Neural cell (in vitro differentiated cells): ENCODE results near the gene FBLN5. TPM values are rescaled to one million over a fixed set of nuclear protein-coding genes. Genes with fewer than 3 reads are reported as not detected.
"Not testable (repeated sequence)": the region's sequence is repeated elsewhere in the genome, so short reads cannot be mapped to it uniquely, and the experiment has no call there.

Experiments
- H2AFZ ChIP-seq: fragments of 200-600, 300-800 bp; sonication (generic), shearing (Covaris generic); 2 replicates; pipeline ENCODE4 v1.6.0; 2014; ENCODE audit warnings: low read depth, mild to moderate bottlenecking, antibody characterized with exemption, low read length, moderate library complexity
- H3F3A ChIP-seq: fragments of 200-600 bp; shearing (Covaris generic); 2 replicates; pipeline ENCODE4 v1.6.1; 2016; ENCODE audit warnings: mild to moderate bottlenecking, moderate library complexity, mixed read lengths, antibody characterized with exemption, low read length; ENCODE audit not compliant: insufficient read depth, poor library complexity, severe bottlenecking
- H3K27ac ChIP-seq: fragments of 200-600, 300-800 bp; sonication (generic), shearing (Covaris generic); 2 replicates; pipeline ENCODE4 v1.5.1; 2014; ENCODE audit warnings: mild to moderate bottlenecking, low read length, moderate library complexity
- H3K27me3 ChIP-seq: fragments of 300-800, 200-600 bp; sonication (generic), shearing (Covaris generic); 2 replicates; pipeline ENCODE4 v1.6.0; 2014; ENCODE audit warnings: mild to moderate bottlenecking, low read depth, low read length, moderate library complexity; ENCODE audit not compliant: insufficient read depth
- H3K36me3 ChIP-seq: fragments of 300-800, 200-600 bp; sonication (generic), shearing (Covaris generic); 2 replicates; pipeline ENCODE4 v1.5.1; 2014; ENCODE audit warnings: mild to moderate bottlenecking, antibody characterized with exemption, low read length, moderate library complexity; ENCODE audit not compliant: insufficient read depth
- H3K4me2 ChIP-seq: fragments of 300-800, 200-600 bp; sonication (generic), shearing (Covaris generic); 2 replicates; pipeline ENCODE4 v1.6.0; 2014; ENCODE audit warnings: mild to moderate bottlenecking, low read length
- H3K4me3 ChIP-seq: fragments of 300-800, 200-600 bp; sonication (generic), shearing (Covaris generic); 2 replicates; pipeline ENCODE4 v1.5.1; 2014; ENCODE audit warnings: mild to moderate bottlenecking, low read length, moderate library complexity
- H3K79me2 ChIP-seq: fragments of 200-600 bp; shearing (Covaris generic); replicated peaks from 2 replicates; pipeline ENCODE4 v1.6.0; 2014; ENCODE audit warnings: mild to moderate bottlenecking, low read length, moderate library complexity; ENCODE audit not compliant: insufficient read depth
- H3K9ac ChIP-seq: fragments of 300-800, 200-600 bp; sonication (generic), shearing (Covaris generic); 2 replicates; pipeline ENCODE4 v1.6.1; 2016; ENCODE audit warnings: mild to moderate bottlenecking, low read length, mixed read lengths
- H3K9me2 ChIP-seq: fragments of 200-600 bp; shearing (Covaris generic); 2 replicates; pipeline ENCODE4 v1.6.1; 2016; ENCODE audit warnings: mild to moderate bottlenecking, low read length, mixed read lengths; ENCODE audit not compliant: insufficient read depth
- H3K9me3 ChIP-seq: fragments of 200-600, 300-800 bp; sonication (generic), shearing (Covaris generic); 2 replicates; pipeline ENCODE4 v1.6.1; 2016; ENCODE audit warnings: mild to moderate bottlenecking, mixed run types, low read length, moderate library complexity, mixed read lengths
- H4K20me1 ChIP-seq: fragments of 200-600 bp; shearing (Covaris generic); 2 replicates; pipeline ENCODE4 v1.6.1; 2016; ENCODE audit warnings: mild to moderate bottlenecking, mixed run types; ENCODE audit not compliant: insufficient read depth
- CTCF ChIP-seq: fragments of 450-650 bp; IDR thresholded peaks from 2 replicates; pipeline ENCODE4 v1.5.1; 2014; ENCODE audit warnings: antibody characterized with exemption, mild to moderate bottlenecking, moderate library complexity; ENCODE audit not compliant: poor library complexity, severe bottlenecking
- EP300 ChIP-seq: fragments of 450-650 bp; conservative IDR thresholded peaks from 2 replicates; pipeline ENCODE4 v1.6.1; 2014; ENCODE audit warnings: antibody characterized with exemption, mild to moderate bottlenecking, moderate library complexity; ENCODE audit not compliant: poor library complexity, severe bottlenecking
- EZH2 ChIP-seq: fragments of 200-600, 300-800 bp; shearing (Covaris generic), sonication (generic); IDR thresholded peaks from 2 replicates; pipeline ENCODE4 v1.6.1; 2014; ENCODE audit warnings: antibody characterized with exemption, low read length, borderline replicate concordance, mild to moderate bottlenecking; ENCODE audit not compliant: insufficient read depth, poor library complexity, severe bottlenecking
- MXI1 ChIP-seq: fragments of 450-650 bp; conservative IDR thresholded peaks from 2 replicates; pipeline ENCODE4 v1.6.1; 2014; ENCODE audit warnings: antibody characterized with exemption, mild to moderate bottlenecking; ENCODE audit not compliant: poor library complexity, severe bottlenecking
- POLR2AphosphoS5 ChIP-seq: IDR thresholded peaks from 2 replicates; pipeline ENCODE4 v1.6.1; 2012
- RAD21 ChIP-seq: fragments of 450-650 bp; conservative IDR thresholded peaks from 2 replicates; pipeline ENCODE4 v1.6.1; 2014; ENCODE audit warnings: antibody characterized with exemption, mild to moderate bottlenecking, moderate library complexity
- REST ChIP-seq: IDR thresholded peaks from 2 replicates; pipeline ENCODE4 v1.6.1; 2012; ENCODE audit warnings: borderline replicate concordance
- SMC3 ChIP-seq: fragments of 450-650 bp; conservative IDR thresholded peaks from 2 replicates; pipeline ENCODE4 v1.6.1; 2014; ENCODE audit warnings: antibody characterized with exemption, mild to moderate bottlenecking, moderate library complexity; ENCODE audit not compliant: poor library complexity
- TAF1 ChIP-seq: IDR thresholded peaks from 2 replicates; pipeline ENCODE4 v1.6.1; 2012; ENCODE audit warnings: low read depth
- polyA plus RNA-seq: library from polyadenylated mRNA; depleted of rRNA; stranded (reverse); fragments of >200 nt; gene quantifications from 2 replicates; pipeline ENCODE4 v1.2.3, GENCODE V29; 2014

Gene FBLN5
- polyA plus RNA-seq, 1 donor from 2014 or later: 1.5 TPM

- Histone ChIP-seq H3K4me3 (no peak overlapping the region), H3K4me2 (no peak overlapping the region), H3K27me3 (no peaks in the 10 kb centered on the region), H3K9me2 (no peaks in the 10 kb centered on the region), H4K20me1 (no peaks in the 10 kb centered on the region), H3K79me2 (no peaks in the 10 kb centered on the region), H3K9me3 (no peaks in the 10 kb centered on the region), H2AFZ (no peak overlapping the region), H3K36me3 (no peaks in the 10 kb centered on the region), H3K9ac (no peak overlapping the region), H3F3A (no peaks in the 10 kb centered on the region), H3K27ac (no peak overlapping the region)
- no peak for TF ChIP-seq TAF1
- TF ChIP-seq MXI1: no peak
- TF ChIP-seq REST: no peak
- no peak for TF ChIP-seq SMC3
- TF ChIP-seq POLR2AphosphoS5: no peak
- no peak for TF ChIP-seq EP300
- TF ChIP-seq EZH2: no peak
- TF ChIP-seq RAD21: no peak
- no peak for TF ChIP-seq CTCF
These were observed 75.4 kb downstream of the FBLN5 start for GRCh38 chr14:91872011-91872501.

GRCh38 chr14:91871401-91871800 is 76.1 kb downstream of the FBLN5 start:
- H3K27me3 ChIP-seq, H3K4me2 ChIP-seq, H3K36me3 ChIP-seq, H2AFZ ChIP-seq, H3F3A ChIP-seq, H3K9ac ChIP-seq, H3K27ac ChIP-seq, H3K79me2 ChIP-seq, H4K20me1 ChIP-seq, H3K9me3 ChIP-seq, H3K9me2 ChIP-seq, H3K4me3 ChIP-seq: not testable (repeated sequence)

- Histone ChIP-seq H3K4me2 (no peak overlapping the region), H3K9me2 (no peaks in the 10 kb centered on the region), H3K27ac (no peak overlapping the region), H3K9me3 (no peaks in the 10 kb centered on the region), H4K20me1 (no peaks in the 10 kb centered on the region), H3K9ac (no peak overlapping the region), H3F3A (no peaks in the 10 kb centered on the region), H3K27me3 (no peaks in the 10 kb centered on the region), H3K4me3 (no peak overlapping the region), H3K79me2 (no peaks in the 10 kb centered on the region), H2AFZ (no peak overlapping the region), H3K36me3 (no peaks in the 10 kb centered on the region)
- TF ChIP-seq CTCF (no peak), EZH2 (no peak), MXI1 (no peak)
These were observed 76.6 kb downstream of the FBLN5 start for GRCh38 chr14:91870890-91871289.
